ENCODE results near the gene ZNF593.

- TF ChIP-seq CTCF (IDR thresholded peaks at IDR 0.05) (no peak), EZH2 (IDR thresholded peaks at IDR 0.05; ENCODE audit: borderline replicate concordance, insufficient read depth, low read depth, low read length, poor library complexity, severe bottlenecking) (no peak)
These were observed 14.4 kb downstream of the ZNF593 start for GRCh38 chr1:26184086-26184485.
